HL-60 (cell line): Measurements from ENCODE around the gene GADD45B.

Experiments used
- DNase-seq, 2 experiments: peaks; one replicate each; pipeline ENCODE4 v3.0.0-alpha.2; 2010 to 2020; ENCODE audit warnings: low read depth in 1 of 2, low spot score in 1 of 2
- H3K27ac ChIP-seq: fragments of 250-450 bp; sonication (Bioruptor Pico); replicated peaks from 2 replicates; pipeline ENCODE4 v1.5.1; 2020; ENCODE audit warnings: mild to moderate bottlenecking, moderate library complexity
- H3K27me3 ChIP-seq: fragments of 250-450 bp; sonication (Bioruptor Pico); 2 replicates; pipeline ENCODE4 v1.5.1; 2021; ENCODE audit warnings: mild to moderate bottlenecking, moderate library complexity; ENCODE audit not compliant: insufficient read depth, poor library complexity, severe bottlenecking
- H3K4me3 ChIP-seq: replicated peaks from 2 replicates; pipeline ENCODE4 v1.5.1; 2011; ENCODE audit warnings: mild to moderate bottlenecking, control low read depth, low read length; ENCODE audit not compliant: insufficient read depth
- CTCF ChIP-seq: IDR thresholded peaks from one replicate; pipeline ENCODE4 v1.5.1; 2011; ENCODE audit warnings: low read length, control low read depth, inconsistent platforms; ENCODE audit not compliant: insufficient read depth
- GABPA ChIP-seq: IDR thresholded peaks from 2 replicates; pipeline ENCODE4 v1.6.1; 2012; ENCODE audit warnings: low read depth
- POLR2AphosphoS5 ChIP-seq: IDR thresholded peaks from 2 replicates; pipeline ENCODE4 v1.6.1; 2012; ENCODE audit warnings: low read depth
- REST ChIP-seq: IDR thresholded peaks from 2 replicates; pipeline ENCODE4 v1.6.1; 2012; ENCODE audit warnings: low read depth; ENCODE audit not compliant: insufficient replicate concordance
- SPI1 ChIP-seq: IDR thresholded peaks from 2 replicates; pipeline ENCODE4 v1.6.1; 2012; ENCODE audit warnings: low read depth, mild to moderate bottlenecking, borderline replicate concordance

Gene GADD45B

GRCh38 chr19:2481466-2481865 is 5.5 kb downstream of the GADD45B start:
- TF ChIP-seq GABPA = no peak
- TF ChIP-seq SPI1 = no peak
- no peak for TF ChIP-seq CTCF
- TF ChIP-seq POLR2AphosphoS5 = no peak
- no peak for TF ChIP-seq REST
- Histone ChIP-seq H3K27ac (no peak overlapping the region), H3K27me3 (no peaks in the 10 kb centered on the region)

GRCh38 chr19:2482354-2483038 is 6.6 kb downstream of the GADD45B start:
- TF ChIP-seq GABPA (no peak), SPI1 (no peak), CTCF (no peak), REST (no peak), POLR2AphosphoS5 (no peak)
- H3K27ac ChIP-seq = no peak overlapping the region
- H3K27me3 ChIP-seq = no peaks in the 10 kb centered on the region
- no peak for DNase-seq
- H3K4me3 ChIP-seq = no peak overlapping the region

More at GRCh38 chr19:2481466-2481865, 5.5 kb downstream of the GADD45B start:
- no peak overlapping the region for H3K4me3 ChIP-seq
- no peak for DNase-seq

- DNase-seq = no peak
- no peak overlapping the region for H3K4me3 ChIP-seq
- no peak overlapping the region for H3K27ac ChIP-seq
- no peaks in the 10 kb centered on the region for H3K27me3 ChIP-seq
- TF ChIP-seq REST = no peak
- no peak for TF ChIP-seq POLR2AphosphoS5
- TF ChIP-seq GABPA = no peak
- TF ChIP-seq CTCF = no peak
- no peak for TF ChIP-seq SPI1
Observed at GRCh38 chr19:2483084-2483483, 7.2 kb downstream of the GADD45B start.
